ENCODE data around the gene ENAH.

DNA sequence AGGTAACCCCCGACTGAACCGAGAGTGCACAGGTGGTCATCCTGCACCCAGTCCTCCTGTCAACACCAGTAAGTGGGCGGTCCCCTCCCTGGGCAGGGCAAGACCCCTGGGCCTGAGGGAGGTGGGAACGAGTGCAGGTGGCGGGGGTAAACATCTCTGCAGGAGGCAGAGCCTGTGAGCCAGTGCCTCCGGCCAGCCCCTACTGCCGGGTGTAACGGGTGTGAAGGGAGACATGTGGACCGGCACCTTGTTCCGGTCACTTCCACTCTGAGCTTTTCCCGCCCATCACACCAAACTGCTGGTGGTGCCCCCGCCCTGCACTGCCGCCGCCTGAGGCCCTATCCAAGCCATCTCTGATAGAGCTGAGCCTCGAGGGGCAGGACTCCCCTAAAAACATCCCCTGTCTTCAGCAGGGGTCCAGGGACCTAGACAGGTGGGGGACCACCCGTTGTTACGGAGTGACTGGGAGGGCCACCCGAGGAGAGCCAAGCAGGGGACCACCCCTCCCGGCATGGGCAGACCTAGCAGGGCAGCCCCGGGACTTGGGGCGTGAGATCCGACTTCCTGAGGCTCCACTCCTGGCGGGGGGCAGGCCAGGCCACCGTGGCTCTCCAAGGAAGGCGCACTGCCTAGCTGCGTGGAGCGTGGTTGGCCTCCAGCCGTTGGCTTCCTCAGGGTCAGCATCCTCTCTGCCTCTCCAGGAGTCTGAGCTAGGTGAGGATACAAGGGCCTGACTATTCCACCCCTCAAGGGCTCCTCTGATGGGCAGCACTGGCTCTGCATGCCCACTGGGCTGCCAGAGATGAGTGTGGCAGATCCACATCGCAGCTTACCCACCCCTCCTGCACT lies 181.2 kb downstream of the ENAH start:
- TF ChIP-seq, protein P1, sequence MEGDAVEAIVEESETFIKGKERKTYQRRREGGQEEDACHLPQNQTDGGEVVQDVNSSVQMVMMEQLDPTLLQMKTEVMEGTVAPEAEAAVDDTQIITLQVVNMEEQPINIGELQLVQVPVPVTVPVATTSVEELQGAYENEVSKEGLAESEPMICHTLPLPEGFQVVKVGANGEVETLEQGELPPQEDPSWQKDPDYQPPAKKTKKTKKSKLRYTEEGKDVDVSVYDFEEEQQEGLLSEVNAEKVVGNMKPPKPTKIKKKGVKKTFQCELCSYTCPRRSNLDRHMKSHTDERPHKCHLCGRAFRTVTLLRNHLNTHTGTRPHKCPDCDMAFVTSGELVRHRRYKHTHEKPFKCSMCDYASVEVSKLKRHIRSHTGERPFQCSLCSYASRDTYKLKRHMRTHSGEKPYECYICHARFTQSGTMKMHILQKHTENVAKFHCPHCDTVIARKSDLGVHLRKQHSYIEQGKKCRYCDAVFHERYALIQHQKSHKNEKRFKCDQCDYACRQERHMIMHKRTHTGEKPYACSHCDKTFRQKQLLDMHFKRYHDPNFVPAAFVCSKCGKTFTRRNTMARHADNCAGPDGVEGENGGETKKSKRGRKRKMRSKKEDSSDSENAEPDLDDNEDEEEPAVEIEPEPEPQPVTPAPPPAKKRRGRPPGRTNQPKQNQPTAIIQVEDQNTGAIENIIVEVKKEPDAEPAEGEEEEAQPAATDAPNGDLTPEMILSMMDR (conservative IDR thresholded peaks at IDR 0.05; ENCODE audit: low read depth in 2 of 2), result no peak
- TF ChIP-seq POLR2AphosphoS5 (IDR thresholded peaks at IDR 0.05; ENCODE audit: low read depth) (no peak), JUNB (IDR thresholded peaks at IDR 0.05; ENCODE audit: unreplicated experiment) (no peak), CREB1 (CRISPR knock-in tag; IDR thresholded peaks at IDR 0.05; ENCODE audit: low read depth) (no peak), NANOG (IDR thresholded peaks at IDR 0.05; ENCODE audit: borderline replicate concordance) (no peak), ZNF331 (CRISPR knock-in tag; IDR thresholded peaks at IDR 0.05; ENCODE audit: low read depth) (no peak), EZH2 (IDR thresholded peaks at IDR 0.05; ENCODE audit: low read depth, unreplicated experiment) (no peak)
- TF ChIP-seq, protein P2, sequence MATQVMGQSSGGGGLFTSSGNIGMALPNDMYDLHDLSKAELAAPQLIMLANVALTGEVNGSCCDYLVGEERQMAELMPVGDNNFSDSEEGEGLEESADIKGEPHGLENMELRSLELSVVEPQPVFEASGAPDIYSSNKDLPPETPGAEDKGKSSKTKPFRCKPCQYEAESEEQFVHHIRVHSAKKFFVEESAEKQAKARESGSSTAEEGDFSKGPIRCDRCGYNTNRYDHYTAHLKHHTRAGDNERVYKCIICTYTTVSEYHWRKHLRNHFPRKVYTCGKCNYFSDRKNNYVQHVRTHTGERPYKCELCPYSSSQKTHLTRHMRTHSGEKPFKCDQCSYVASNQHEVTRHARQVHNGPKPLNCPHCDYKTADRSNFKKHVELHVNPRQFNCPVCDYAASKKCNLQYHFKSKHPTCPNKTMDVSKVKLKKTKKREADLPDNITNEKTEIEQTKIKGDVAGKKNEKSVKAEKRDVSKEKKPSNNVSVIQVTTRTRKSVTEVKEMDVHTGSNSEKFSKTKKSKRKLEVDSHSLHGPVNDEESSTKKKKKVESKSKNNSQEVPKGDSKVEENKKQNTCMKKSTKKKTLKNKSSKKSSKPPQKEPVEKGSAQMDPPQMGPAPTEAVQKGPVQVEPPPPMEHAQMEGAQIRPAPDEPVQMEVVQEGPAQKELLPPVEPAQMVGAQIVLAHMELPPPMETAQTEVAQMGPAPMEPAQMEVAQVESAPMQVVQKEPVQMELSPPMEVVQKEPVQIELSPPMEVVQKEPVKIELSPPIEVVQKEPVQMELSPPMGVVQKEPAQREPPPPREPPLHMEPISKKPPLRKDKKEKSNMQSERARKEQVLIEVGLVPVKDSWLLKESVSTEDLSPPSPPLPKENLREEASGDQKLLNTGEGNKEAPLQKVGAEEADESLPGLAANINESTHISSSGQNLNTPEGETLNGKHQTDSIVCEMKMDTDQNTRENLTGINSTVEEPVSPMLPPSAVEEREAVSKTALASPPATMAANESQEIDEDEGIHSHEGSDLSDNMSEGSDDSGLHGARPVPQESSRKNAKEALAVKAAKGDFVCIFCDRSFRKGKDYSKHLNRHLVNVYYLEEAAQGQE (IDR thresholded peaks at IDR 0.05; ENCODE audit: unreplicated experiment), result no peak
